Middle frontal gyrus (tissue), 1 donor: ENCODE measurements around the gene LAMA5.
A peak's percentile ranks its signal among the peaks of the same experiment; 100 is the strongest.

Experiments
- DNase-seq: peaks from one replicate; pipeline ENCODE4 v3.0.0-alpha.2; 2015; ENCODE audit warnings: low spot score; ENCODE audit errors: extremely low spot score

The LAMA5 gene

GRCh38 chr20:62306414-62307187 is 60.5 kb downstream of the LAMA5 start:
- no peak for DNase-seq

GRCh38 chr20:62305765-62306413 is 61.2 kb downstream of the LAMA5 start:
- DNase-seq: no peak

- DNase-seq: no peak
These were observed 61.9 kb downstream of the LAMA5 start for GRCh38 chr20:62305149-62305764.

GRCh38 chr20:62304331-62305148 is 62.6 kb downstream of the LAMA5 start:
- no peak for DNase-seq

GRCh38 chr20:62303340-62304226 is 63.5 kb downstream of the LAMA5 start:
- DNase-seq: no peak

GRCh38 chr20:62303062-62303339 is 64.1 kb downstream of the LAMA5 start:
- DNase-seq: no peak

GRCh38 chr20:62302341-62303061 is 64.6 kb downstream of the LAMA5 start, which contains the start of gene ADRM1:
Gene ADRM1 (plus strand): TSS chr20:62302997. CDS start chr20:62303569, 572 bp downstream.
- peak; percentile 95 for DNase-seq

- DNase-seq: peak; percentile 82
These were observed 65.3 kb downstream of the LAMA5 start for GRCh38 chr20:62301773-62302340.

GRCh38 chr20:62301111-62301668 is 65.9 kb downstream of the LAMA5 start:
- DNase-seq: no peak

- DNase-seq: no peak
These were observed 66.8 kb downstream of the LAMA5 start for GRCh38 chr20:62300319-62300718.

GRCh38 chr20:62299666-62300236 is 67.4 kb downstream of the LAMA5 start:
- DNase-seq: no peak

- DNase-seq: no peak
These were observed 68.4 kb downstream of the LAMA5 start for GRCh38 chr20:62298577-62299249.

- DNase-seq: no peak
These were observed 69.5 kb downstream of the LAMA5 start for GRCh38 chr20:62297449-62298227.

GRCh38 chr20:62296724-62297448 is 70.2 kb downstream of the LAMA5 start:
- DNase-seq: no peak

- no peak for DNase-seq
These were observed 72.6 kb downstream of the LAMA5 start for GRCh38 chr20:62294516-62294915.

- no peak for DNase-seq
These were observed 73.2 kb downstream of the LAMA5 start for GRCh38 chr20:62293946-62294345.
